HCT116 (cell line): ENCODE measurements around the gene UNK. TPM values are rescaled to one million over a fixed set of nuclear protein-coding genes. Genes with fewer than 3 reads are reported as not detected.

ENCODE experiments used
- ATAC-seq: fragments of 200-7000 bp; cut with Tn5 transposase; 2 replicates; pipeline ENCODE4 v1.9.1; 2020; ENCODE audit warnings: mild to moderate bottlenecking, moderate library complexity
- BruUV-seq: library from RNA; stranded (reverse); fragments of 400-500 nt; replicated peaks from 2 replicates; lab custom pipeline; 2021; lab: Mats Ljungman, UMichigan
- CTCF ChIA-PET: fragments of 300-600 bp; sonication (Branson Sonifier 250); formaldehyde crosslinking; loops from one replicate; lab custom pipeline; 2021; ENCODE audit warnings: antibody characterized with exemption; lab: Charles Lee
- POLR2A ChIA-PET: fragments of 300-600, 350-600 bp; sonication (Branson Sonifier 250); formaldehyde crosslinking; loops from one replicate; lab custom pipeline; 2021; ENCODE audit warnings: antibody characterized with exemption; lab: Charles Lee
- RAD21 ChIA-PET, 2 experiments: fragments of 300-600 bp; sonication (Branson Sonifier 250); formaldehyde crosslinking; loops; one replicate each; lab custom pipeline; 2023; ENCODE audit warnings: low total read pairs in 2 of 2; ENCODE audit not compliant: uncharacterized antibody in 2 of 2, unreplicated experiment in 2 of 2, low non-redundant PET in 1 of 2; lab: Charles Lee
- DNase-seq: peaks from one replicate; pipeline ENCODE4 v3.0.0-alpha.2; 2010; ENCODE audit warnings: low read depth, low spot score
- H2AFZ ChIP-seq: fragments of 200-600 bp; shearing (Covaris generic), sonication (generic); 2 replicates; pipeline ENCODE4 v1.6.1; 2017; ENCODE audit warnings: low read depth, mixed run types, mixed read lengths, antibody characterized with exemption, low read length; ENCODE audit not compliant: poor library complexity, severe bottlenecking
- H3K27ac ChIP-seq: 2 replicates; pipeline ENCODE4 v1.5.1; 2012; ENCODE audit warnings: low read depth, low read length
- H3K27me3 ChIP-seq: fragments of 200-600 bp; sonication (generic); 2 replicates; pipeline ENCODE4 v1.6.1; 2016; ENCODE audit warnings: mixed run types, low read length, mixed read lengths; ENCODE audit not compliant: insufficient read depth
- H3K36me3 ChIP-seq, 2 experiments: fragments of 200-500 bp in 1 of 2; fragments of 200-600 bp in 1 of 2; sonication (Bioruptor generic) in 1 of 2; sonication (generic) in 1 of 2; 2 replicates each; pipeline versions ENCODE4 v1.5.1 to v1.6.1; 2014 to 2016; ENCODE audit warnings: low read length in 2 of 2, inconsistent platforms in 1 of 2, mixed read lengths in 1 of 2, mixed run types in 1 of 2; ENCODE audit not compliant: insufficient read depth in 2 of 2, control insufficient read depth in 1 of 2
- H3K4me1 ChIP-seq, 2 experiments: fragments of 200-600 bp in 1 of 2; sonication (generic) in 1 of 2; 2 replicates each; pipeline versions ENCODE4 v1.5.1 to v1.6.1; 2012 to 2017; ENCODE audit warnings: low read length in 2 of 2, inconsistent platforms in 1 of 2, mild to moderate bottlenecking in 1 of 2, mixed read lengths in 1 of 2, mixed run types in 1 of 2, moderate library complexity in 1 of 2; ENCODE audit not compliant: insufficient read depth in 2 of 2, control insufficient read depth in 1 of 2
- H3K4me2 ChIP-seq: fragments of 200-600 bp; sonication (generic); 2 replicates; pipeline ENCODE4 v1.6.1; 2017; ENCODE audit warnings: mixed run types, low read length, mixed read lengths
- H3K4me3 ChIP-seq, 2 experiments: fragments of 200-600 bp in 1 of 2; sonication (generic) in 1 of 2; replicated peaks in 1 of 2; 2 replicates each; pipeline ENCODE4 v1.5.1; 2011 to 2016; ENCODE audit warnings: low read length in 2 of 2, control low read depth in 1 of 2, low read depth in 1 of 2, mild to moderate bottlenecking in 1 of 2, mixed read lengths in 1 of 2, mixed run types in 1 of 2
- H3K79me2 ChIP-seq: fragments of 200-600 bp; sonication (generic); 2 replicates; pipeline ENCODE4 v1.6.1; 2017; ENCODE audit warnings: mild to moderate bottlenecking, mixed run types, low read length, moderate library complexity, mixed read lengths; ENCODE audit not compliant: insufficient read depth
- H3K9ac ChIP-seq: fragments of 200-600 bp; sonication (generic); 2 replicates; pipeline ENCODE4 v1.6.1; 2016; ENCODE audit warnings: low read length, mixed read lengths
- H3K9me2 ChIP-seq: fragments of 200-600 bp; sonication (generic), shearing (Covaris generic); 2 replicates; pipeline ENCODE4 v1.6.1; 2017; ENCODE audit warnings: mixed run types, mild to moderate bottlenecking, moderate library complexity; ENCODE audit not compliant: insufficient read depth
- H3K9me3 ChIP-seq, 2 experiments: fragments of 200-500 bp in 1 of 2; fragments of 200-600 bp in 1 of 2; sonication (Bioruptor generic) in 1 of 2; sonication (generic) in 1 of 2; 2 replicates each; pipeline ENCODE4 v1.6.1; 2014 to 2017; ENCODE audit warnings: low read length in 2 of 2, mixed read lengths in 2 of 2, inconsistent platforms in 1 of 2, low read depth in 1 of 2, mild to moderate bottlenecking in 1 of 2, mixed run types in 1 of 2, moderate library complexity in 1 of 2; ENCODE audit not compliant: control insufficient read depth in 1 of 2, insufficient read depth in 1 of 2
- H4K20me1 ChIP-seq: fragments of 200-600 bp; sonication (generic), shearing (Covaris generic); 2 replicates; pipeline ENCODE4 v1.6.1; 2017; ENCODE audit warnings: mixed run types, mild to moderate bottlenecking, moderate library complexity; ENCODE audit not compliant: insufficient read depth
- CBX3 ChIP-seq: IDR thresholded peaks from 2 replicates; pipeline ENCODE4 v1.6.1; 2012; ENCODE audit warnings: low read depth
- EGR1 ChIP-seq: IDR thresholded peaks from 2 replicates; pipeline ENCODE4 v1.6.1; 2012; ENCODE audit warnings: low read depth
- ELF1 ChIP-seq: IDR thresholded peaks from 2 replicates; pipeline ENCODE4 v1.6.1; 2012; ENCODE audit warnings: low read depth, borderline replicate concordance
- EZH2 ChIP-seq: fragments of 200-600 bp; sonication (generic); IDR thresholded peaks from 2 replicates; pipeline ENCODE4 v1.6.1; 2017; ENCODE audit warnings: antibody characterized with exemption, mixed run types
- EZH2phosphoT487 ChIP-seq: fragments of 200-600 bp; IDR thresholded peaks from 2 replicates; pipeline ENCODE4 v1.6.1; 2018; ENCODE audit warnings: antibody characterized with exemption, borderline replicate concordance
- FOSL1 ChIP-seq: IDR thresholded peaks from 2 replicates; pipeline ENCODE4 v1.6.1; 2012; ENCODE audit warnings: low read depth
- POLR2A ChIP-seq: IDR thresholded peaks from 2 replicates; pipeline ENCODE4 v1.7.0; 2011; ENCODE audit warnings: borderline replicate concordance; ENCODE audit not compliant: insufficient read depth, insufficient read length; ENCODE audit errors: extremely low read depth
- POLR2AphosphoS5 ChIP-seq: IDR thresholded peaks from 2 replicates; pipeline ENCODE4 v1.6.1; 2011; ENCODE audit warnings: mild to moderate bottlenecking, low read depth, low read length, moderate library complexity
- RAD21 ChIP-seq: IDR thresholded peaks from 2 replicates; pipeline ENCODE4 v1.6.1; 2012; ENCODE audit warnings: low read depth, mild to moderate bottlenecking
- REST ChIP-seq: IDR thresholded peaks from 2 replicates; pipeline ENCODE4 v1.6.1; 2012; ENCODE audit warnings: low read depth
- SP1 ChIP-seq: IDR thresholded peaks from 2 replicates; pipeline ENCODE4 v1.6.1; 2012; ENCODE audit warnings: low read depth
- SRF ChIP-seq: IDR thresholded peaks from 2 replicates; pipeline ENCODE4 v1.6.1; 2012; ENCODE audit warnings: low read depth
- YY1 ChIP-seq: IDR thresholded peaks from 2 replicates; pipeline ENCODE4 v1.6.1; 2011; ENCODE audit warnings: low read length, low read depth, moderate library complexity, mild to moderate bottlenecking; ENCODE audit not compliant: insufficient replicate concordance; ENCODE audit errors: extremely low read depth
- ZFX ChIP-seq: fragments of 450-650 bp; IDR thresholded peaks from 2 replicates; pipeline ENCODE4 v1.6.1; 2017
- intact Hi-C: fragments of 100-400 bp; cut with micrococcal nuclease; formaldehyde crosslinking; loops from 2 replicates; pipeline ENCODE4 v1.10.0; 2022
- total RNA-seq: library from RNA; stranded (reverse); gene quantifications from one replicate; pipeline ENCODE4 v1.2.1, GENCODE V29; 2021; ENCODE audit not compliant: unreplicated experiment
- TF ChIP-seq, protein P1 (sequence below): IDR thresholded peaks from 2 replicates; pipeline ENCODE4 v1.6.1; 2012
- TF ChIP-seq, protein P2 (sequence below), 3 experiments: fragments of 200-600 bp in 1 of 3; sonication (generic) in 1 of 3; IDR thresholded peaks in 2 of 3; conservative IDR thresholded peaks in 1 of 3; 2 replicates each; pipeline ENCODE4 v1.5.1; 2012 to 2017; ENCODE audit warnings: low read depth in 2 of 3, low read length in 2 of 3, antibody characterized with exemption in 1 of 3, borderline replicate concordance in 1 of 3, control low read depth in 1 of 3, mild to moderate bottlenecking in 1 of 3, mixed read lengths in 1 of 3, mixed run types in 1 of 3, moderate library complexity in 1 of 3; ENCODE audit not compliant: insufficient read depth in 1 of 3

Gene UNK
- total RNA-seq, 1 experiment from 2014 or later, result 40.6 TPM

DNA sequence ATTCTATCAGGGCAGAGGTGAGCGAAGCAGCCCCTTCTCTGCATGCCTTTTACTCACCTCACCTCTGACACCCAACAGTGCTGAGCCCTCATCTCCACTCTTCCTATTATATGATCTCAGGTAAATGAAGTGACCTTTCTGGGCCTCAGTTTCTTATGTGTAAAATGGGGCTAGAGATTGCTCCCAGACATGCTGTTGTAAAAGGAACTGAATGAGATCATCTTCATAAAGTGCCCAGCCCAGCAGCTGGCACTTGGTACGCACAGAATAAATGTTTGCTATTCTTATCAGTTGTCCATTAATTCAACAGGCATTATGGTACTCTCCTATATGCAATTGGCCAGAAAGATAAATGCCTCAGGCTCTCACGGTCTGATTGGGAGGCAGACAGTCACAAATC, 15.1 kb upstream of the UNK start:
- H3K9me3 ChIP-seq, result no peaks in the 10 kb centered on the region
- H3K4me1 ChIP-seq, result peaks cover 3 to 13% of the 10 kb centered on the region in 2 experiments; a peak in 3 of 4 replicates
- ATAC-seq, result no peak
- H4K20me1 ChIP-seq, result no peaks in the 10 kb centered on the region
- H3K9me2 ChIP-seq, result no peaks in the 10 kb centered on the region
- ChIA-PET CTCF (interaction anchor here (1.3 kb wide), 1 partner anchor 137 kb away, joined by 3 read pairs; no protein-coding TSS in a partner anchor), RAD21 (interaction anchor here in 1 of 2 experiments (0.7 kb wide), 1 partner anchor 26 kb away, joined by 4 read pairs; no protein-coding TSS in a partner anchor), POLR2A (interaction anchor here (2.6 kb wide), 1 partner anchor 11 kb away, joined by 20 read pairs; a partner anchor contains a TSS)
- H3K27me3 ChIP-seq, result no peaks in the 10 kb centered on the region
- DNase-seq, result no peak
- TF ChIP-seq CBX3 (no peak), EZH2phosphoT487 (no peak), ELF1 (no peak), ZFX (no peak), SP1 (no peak), SRF (no peak), EZH2 (no peak), FOSL1 (no peak), POLR2A (no peak), RAD21 (no peak), POLR2AphosphoS5 (no peak), YY1 (no peak), EGR1 (no peak), REST (no peak)
- TF ChIP-seq, protein P1, sequence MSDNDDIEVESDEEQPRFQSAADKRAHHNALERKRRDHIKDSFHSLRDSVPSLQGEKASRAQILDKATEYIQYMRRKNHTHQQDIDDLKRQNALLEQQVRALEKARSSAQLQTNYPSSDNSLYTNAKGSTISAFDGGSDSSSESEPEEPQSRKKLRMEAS, result no peak
- TF ChIP-seq, protein P2, sequence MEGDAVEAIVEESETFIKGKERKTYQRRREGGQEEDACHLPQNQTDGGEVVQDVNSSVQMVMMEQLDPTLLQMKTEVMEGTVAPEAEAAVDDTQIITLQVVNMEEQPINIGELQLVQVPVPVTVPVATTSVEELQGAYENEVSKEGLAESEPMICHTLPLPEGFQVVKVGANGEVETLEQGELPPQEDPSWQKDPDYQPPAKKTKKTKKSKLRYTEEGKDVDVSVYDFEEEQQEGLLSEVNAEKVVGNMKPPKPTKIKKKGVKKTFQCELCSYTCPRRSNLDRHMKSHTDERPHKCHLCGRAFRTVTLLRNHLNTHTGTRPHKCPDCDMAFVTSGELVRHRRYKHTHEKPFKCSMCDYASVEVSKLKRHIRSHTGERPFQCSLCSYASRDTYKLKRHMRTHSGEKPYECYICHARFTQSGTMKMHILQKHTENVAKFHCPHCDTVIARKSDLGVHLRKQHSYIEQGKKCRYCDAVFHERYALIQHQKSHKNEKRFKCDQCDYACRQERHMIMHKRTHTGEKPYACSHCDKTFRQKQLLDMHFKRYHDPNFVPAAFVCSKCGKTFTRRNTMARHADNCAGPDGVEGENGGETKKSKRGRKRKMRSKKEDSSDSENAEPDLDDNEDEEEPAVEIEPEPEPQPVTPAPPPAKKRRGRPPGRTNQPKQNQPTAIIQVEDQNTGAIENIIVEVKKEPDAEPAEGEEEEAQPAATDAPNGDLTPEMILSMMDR (IDR thresholded peaks at IDR 0.05 in 2 of 3, conservative IDR thresholded peaks at IDR 0.05 in 1 of 3; ENCODE audit: borderline replicate concordance in 1 of 3, insufficient read depth in 1 of 3, low read depth in 2 of 3, low read length in 2 of 3), result no peak
- no TSS peak for BruUV-seq
- no peak overlapping the region for H3K27ac ChIP-seq
- no peak overlapping the region for H3K4me3 ChIP-seq
- no peaks in the 10 kb centered on the region for H3K79me2 ChIP-seq
- H2AFZ ChIP-seq, result no peak overlapping the region
- no peak overlapping the region for H3K9ac ChIP-seq
- no peaks in the 10 kb centered on the region for H3K36me3 ChIP-seq
- no peak overlapping the region for H3K4me2 ChIP-seq
- intact Hi-C loops, result no loop called here
